Thoracic aorta (tissue), 2 donors: ENCODE results near the gene RNASE12. TPM values are rescaled to one million over a fixed set of nuclear protein-coding genes. Genes with fewer than 3 reads are reported as not detected.

Experiments used
- ATAC-seq: fragments of 150-250 bp; one replicate; pipeline ENCODE4 v1.8.0; 2017; ENCODE audit warnings: low read depth; ENCODE audit not compliant: insufficient number of reproducible peaks, low FRiP score
- DNase-seq: peaks from one replicate; pipeline ENCODE4 v3.0.0-alpha.2; 2020; ENCODE audit warnings: low spot score
- H3K27ac ChIP-seq, 2 donors: fragments of 200-600 bp; sonication (generic); 1 replicate in 1 of 2; 2 replicates in 1 of 2; pipeline ENCODE4 v1.5.1; 2016; ENCODE audit warnings: mild to moderate bottlenecking in 2 of 2, moderate library complexity in 2 of 2
- H3K27me3 ChIP-seq: fragments of 200-600 bp; sonication (generic); replicated peaks from 2 replicates; pipeline ENCODE4 v1.6.0; 2016; ENCODE audit warnings: mild to moderate bottlenecking; ENCODE audit not compliant: insufficient read depth
- H3K36me3 ChIP-seq: fragments of 200-600 bp; sonication (generic); one replicate; pipeline ENCODE4 v1.5.1; 2016
- H3K4me1 ChIP-seq, 2 donors: fragments of 200-600 bp; sonication (generic); 1 replicate in 1 of 2; 2 replicates in 1 of 2; pipeline versions ENCODE4 v1.5.1 to v1.6.0; 2016; ENCODE audit warnings: low read depth in 2 of 2, mild to moderate bottlenecking in 1 of 2; ENCODE audit not compliant: control insufficient read depth in 1 of 2
- H3K4me3 ChIP-seq: fragments of 200-600 bp; sonication (generic); 2 replicates; pipeline ENCODE4 v1.5.1; 2016; ENCODE audit warnings: mild to moderate bottlenecking
- H3K9me3 ChIP-seq: fragments of 200-600 bp; sonication (generic); 2 replicates; pipeline ENCODE4 v1.5.1; 2016
- total RNA-seq, 2 donors: library from RNA; depleted of rRNA; stranded (reverse); fragments of >200 nt; gene quantifications; one replicate each; pipeline versions ENCODE4 v1.1.0 to v1.2.3, GENCODE V29; 2016
- TF ChIP-seq, protein P1 (sequence below): fragments of 200-600 bp; sonication (generic); IDR thresholded peaks from one replicate; pipeline ENCODE4 v1.5.1; 2019; ENCODE audit warnings: antibody characterized with exemption

The RNASE12 gene
- total RNA-seq, 2 donors from 2014 or later = not detected

DNA sequence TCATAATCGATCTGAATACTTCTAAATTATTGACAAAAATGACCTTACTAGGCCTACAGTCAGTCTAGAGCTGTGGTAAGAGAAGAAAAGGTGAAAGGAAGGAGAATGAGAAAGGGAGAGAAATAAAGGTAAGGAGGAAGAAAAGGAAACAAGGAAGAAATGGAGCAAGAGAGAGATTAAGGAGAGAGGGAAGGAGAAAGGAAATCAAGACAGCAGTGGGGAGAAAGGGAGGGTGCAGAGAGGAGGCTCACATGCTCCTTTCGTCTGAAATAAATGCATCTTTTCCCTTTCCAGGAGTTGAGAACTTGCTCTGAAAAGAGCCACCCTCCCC is 34.0 kb downstream of the RNASE12 start:
- ATAC-seq (no peak), DNase-seq (no peak)
- Histone ChIP-seq H3K4me3 (no peak overlapping the region), H3K36me3 (no peaks in the 10 kb centered on the region), H3K27ac (no peak overlapping the region), H3K4me1 (no peaks in the 10 kb centered on the region), H3K9me3 (no peaks in the 10 kb centered on the region), H3K27me3 (no peaks in the 10 kb centered on the region)
- TF ChIP-seq, protein P1, sequence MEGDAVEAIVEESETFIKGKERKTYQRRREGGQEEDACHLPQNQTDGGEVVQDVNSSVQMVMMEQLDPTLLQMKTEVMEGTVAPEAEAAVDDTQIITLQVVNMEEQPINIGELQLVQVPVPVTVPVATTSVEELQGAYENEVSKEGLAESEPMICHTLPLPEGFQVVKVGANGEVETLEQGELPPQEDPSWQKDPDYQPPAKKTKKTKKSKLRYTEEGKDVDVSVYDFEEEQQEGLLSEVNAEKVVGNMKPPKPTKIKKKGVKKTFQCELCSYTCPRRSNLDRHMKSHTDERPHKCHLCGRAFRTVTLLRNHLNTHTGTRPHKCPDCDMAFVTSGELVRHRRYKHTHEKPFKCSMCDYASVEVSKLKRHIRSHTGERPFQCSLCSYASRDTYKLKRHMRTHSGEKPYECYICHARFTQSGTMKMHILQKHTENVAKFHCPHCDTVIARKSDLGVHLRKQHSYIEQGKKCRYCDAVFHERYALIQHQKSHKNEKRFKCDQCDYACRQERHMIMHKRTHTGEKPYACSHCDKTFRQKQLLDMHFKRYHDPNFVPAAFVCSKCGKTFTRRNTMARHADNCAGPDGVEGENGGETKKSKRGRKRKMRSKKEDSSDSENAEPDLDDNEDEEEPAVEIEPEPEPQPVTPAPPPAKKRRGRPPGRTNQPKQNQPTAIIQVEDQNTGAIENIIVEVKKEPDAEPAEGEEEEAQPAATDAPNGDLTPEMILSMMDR = no peak

DNA sequence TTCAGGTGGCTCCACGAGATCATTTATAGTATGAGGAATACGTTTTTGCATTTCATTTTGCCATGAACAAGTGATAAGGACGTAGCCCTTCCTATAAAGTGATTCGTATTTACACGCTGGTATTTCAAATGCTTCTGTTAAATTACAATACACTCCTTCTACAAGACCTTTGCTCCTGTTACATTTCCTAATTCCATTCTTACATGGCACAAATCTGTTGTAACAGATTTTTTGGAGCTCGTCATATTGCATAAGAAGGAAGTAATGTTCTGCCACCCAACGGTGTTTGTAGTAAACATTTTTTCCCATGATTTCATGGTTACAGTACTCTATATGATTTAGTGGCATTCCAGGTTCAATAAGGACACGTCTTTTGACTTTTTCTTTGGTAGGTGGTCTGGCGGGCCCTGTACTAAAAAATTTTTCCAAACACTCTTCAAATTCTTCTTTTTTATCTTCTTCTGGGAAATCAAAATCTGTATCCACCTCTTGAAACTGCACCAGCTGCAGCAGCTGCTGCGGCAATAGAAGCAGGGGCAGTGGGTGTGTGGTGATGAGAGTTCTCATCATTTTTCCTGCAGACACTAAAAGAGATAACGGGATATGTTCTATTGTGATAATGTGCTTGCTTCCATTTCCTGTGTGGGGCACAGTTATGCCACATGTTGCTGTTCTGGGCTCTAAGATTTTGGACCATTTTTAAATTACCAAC is 34.5 kb downstream of the RNASE12 start:
- no peaks in the 10 kb centered on the region for H3K9me3 ChIP-seq
- H3K36me3 ChIP-seq = no peaks in the 10 kb centered on the region
- no peak for DNase-seq
- no peak overlapping the region for H3K4me3 ChIP-seq
- H3K27me3 ChIP-seq = no peaks in the 10 kb centered on the region
- no peaks in the 10 kb centered on the region for H3K4me1 ChIP-seq
- ATAC-seq = no peak
- H3K27ac ChIP-seq = no peak overlapping the region
- TF ChIP-seq, protein P1 = no peak

DNA sequence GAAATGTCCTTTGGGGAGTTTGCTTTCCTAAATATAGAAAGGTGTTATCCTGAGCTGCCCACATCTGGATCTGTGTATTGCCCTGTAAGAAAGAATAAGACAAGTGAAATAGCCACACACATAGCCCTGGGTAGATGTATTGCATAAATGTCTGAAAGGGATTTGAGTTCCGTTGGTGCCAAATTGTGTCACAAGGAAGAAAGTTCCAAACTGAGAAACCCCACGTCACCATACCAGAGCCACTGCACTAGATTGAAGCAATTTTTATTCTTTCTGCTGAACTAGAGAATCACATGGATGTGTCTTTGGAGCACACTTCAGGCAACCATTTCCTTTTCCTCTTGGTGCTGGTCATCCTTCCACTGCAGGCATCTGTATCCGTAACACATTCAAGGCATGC is 35.3 kb downstream of the RNASE12 start:
- Histone ChIP-seq H3K36me3 (no peaks in the 10 kb centered on the region), H3K27me3 (no peaks in the 10 kb centered on the region), H3K4me3 (no peak overlapping the region), H3K27ac (no peak overlapping the region), H3K4me1 (no peaks in the 10 kb centered on the region), H3K9me3 (no peaks in the 10 kb centered on the region)
- TF ChIP-seq, protein P1 = no peak
- DNase-seq (no peak), ATAC-seq (no peak)

DNA sequence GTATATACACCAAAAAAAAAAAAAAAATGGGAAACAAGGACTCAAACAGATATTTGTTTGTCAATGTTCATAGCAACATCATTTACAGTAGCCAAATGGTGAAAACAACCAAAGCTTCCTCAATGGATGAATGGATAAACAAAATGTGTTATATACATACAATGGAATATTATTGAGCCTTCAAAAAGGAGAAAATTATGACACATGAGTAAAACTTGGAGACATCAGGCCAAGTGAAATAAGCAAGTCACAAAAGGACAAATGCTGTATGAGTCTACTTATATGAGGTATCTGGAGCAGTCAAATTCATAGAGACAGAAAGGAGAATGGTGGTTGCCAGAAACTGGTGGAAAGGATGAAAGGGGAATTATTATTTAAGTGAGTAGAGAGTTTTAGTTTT is 38.2 kb downstream of the RNASE12 start:
- no peak overlapping the region for H3K27ac ChIP-seq

DNA sequence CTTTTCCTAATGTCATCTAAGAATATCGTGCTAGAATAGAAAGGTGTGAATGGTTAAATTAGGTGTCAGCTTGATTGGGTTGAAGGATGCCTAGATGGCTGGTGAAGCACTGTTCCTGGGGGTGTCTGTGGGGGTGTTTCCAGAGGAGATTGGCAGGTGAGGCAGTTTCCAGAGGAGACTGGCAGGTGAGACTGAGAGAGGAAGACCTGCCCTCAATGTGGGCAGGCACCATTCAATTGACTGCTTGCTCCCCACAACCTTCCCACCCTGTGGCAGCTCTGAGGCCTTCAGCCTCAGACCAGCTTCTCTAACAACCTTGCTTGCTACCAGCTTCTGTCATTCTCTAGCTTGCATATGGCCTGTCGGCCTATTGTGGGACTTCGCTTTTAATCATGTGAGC is 39.6 kb downstream of the RNASE12 start:
- DNase-seq (no peak), ATAC-seq (no peak)
- no peaks in the 10 kb centered on the region for H3K4me1 ChIP-seq

More for the DNA sequence above, 38.2 kb downstream of the RNASE12 start:
- H3K27me3 ChIP-seq = no peaks in the 10 kb centered on the region
- ATAC-seq (no peak), DNase-seq (no peak)
- no peak overlapping the region for H3K4me3 ChIP-seq
- no peaks in the 10 kb centered on the region for H3K36me3 ChIP-seq
- H3K4me1 ChIP-seq = no peaks in the 10 kb centered on the region
- H3K9me3 ChIP-seq = no peaks in the 10 kb centered on the region
- TF ChIP-seq, protein P1 = no peak

More for the DNA sequence above, 39.6 kb downstream of the RNASE12 start:
- Histone ChIP-seq H3K36me3 (no peaks in the 10 kb centered on the region), H3K27me3 (no peaks in the 10 kb centered on the region), H3K4me3 (no peak overlapping the region), H3K27ac (no peak overlapping the region), H3K9me3 (no peaks in the 10 kb centered on the region)
- TF ChIP-seq, protein P1 = no peak
